NCI-H460 (cell line): ENCODE results near the gene UMAD1. TPM values are rescaled to one million over a fixed set of nuclear protein-coding genes. Genes with fewer than 3 reads are reported as not detected.
"Not testable (repeated sequence)": the region's sequence is repeated elsewhere in the genome, so short reads cannot be mapped to it uniquely, and the experiment has no call there.

Experiments used
- DNase-seq: peaks from one replicate; pipeline ENCODE4 v3.0.0-alpha.2; 2016; ENCODE audit warnings: low read depth; ENCODE audit errors: extremely low read depth
- total RNA-seq: library from RNA; depleted of rRNA; stranded (reverse); fragments of >200 nt; shearing (Covaris generic); gene quantifications from 2 replicates; pipeline ENCODE4 v1.2.3, GENCODE V29; 2014

Gene UMAD1
- total RNA-seq, 1 experiment from 2014 or later, result 26.0 TPM

GRCh38 chr7:7651479-7651878, 10.9 kb downstream of the UMAD1 start:
- no peak for DNase-seq

- no peak for DNase-seq
Observed at GRCh38 chr7:7652798-7653540, 12.4 kb downstream of the UMAD1 start.

- peak; percentile 31 for DNase-seq
Observed at GRCh38 chr7:7653593-7654187, 13.1 kb downstream of the UMAD1 start.

GRCh38 chr7:7654964-7655715, 14.6 kb downstream of the UMAD1 start:
- no peak for DNase-seq

- DNase-seq, result not testable (repeated sequence)
Observed at GRCh38 chr7:7656459-7656858, 15.9 kb downstream of the UMAD1 start.

GRCh38 chr7:7662527-7662926, 22.0 kb downstream of the UMAD1 start:
- no peak for DNase-seq

GRCh38 chr7:7664291-7664690, 23.7 kb downstream of the UMAD1 start:
- DNase-seq, result no peak

GRCh38 chr7:7665031-7665430, 24.5 kb downstream of the UMAD1 start:
- DNase-seq, result no peak

GRCh38 chr7:7667187-7667586, 26.6 kb downstream of the UMAD1 start:
- DNase-seq, result no peak

GRCh38 chr7:7668706-7669105, 28.2 kb downstream of the UMAD1 start:
- DNase-seq, result no peak

- no peak for DNase-seq
Observed at GRCh38 chr7:7670490-7670889, 29.9 kb downstream of the UMAD1 start.

- DNase-seq, result no peak
Observed at GRCh38 chr7:7671361-7671760, 30.8 kb downstream of the UMAD1 start.

GRCh38 chr7:7672545-7673239, 32.1 kb downstream of the UMAD1 start:
- DNase-seq, result no peak

GRCh38 chr7:7673240-7673550, 32.6 kb downstream of the UMAD1 start:
- DNase-seq, result no peak

- DNase-seq, result no peak
Observed at GRCh38 chr7:7675686-7676085, 35.1 kb downstream of the UMAD1 start.

- not testable (repeated sequence) for DNase-seq
Observed at GRCh38 chr7:7679640-7680039, 39.1 kb downstream of the UMAD1 start.

GRCh38 chr7:7681191-7681935, 40.8 kb downstream of the UMAD1 start:
- DNase-seq, result peak; percentile 79

GRCh38 chr7:7681936-7682329, 41.4 kb downstream of the UMAD1 start:
- DNase-seq, result no peak

- no peak for DNase-seq
Observed at GRCh38 chr7:7682861-7683260, 42.3 kb downstream of the UMAD1 start.

- DNase-seq, result no peak
Observed at GRCh38 chr7:7686811-7687508, 46.4 kb downstream of the UMAD1 start.
